HL-60 (cell line): ENCODE measurements around the gene DENND5A.
"Not testable (repeated sequence)": the region's sequence is repeated elsewhere in the genome, so short reads cannot be mapped to it uniquely, and the experiment has no call there.

Experiments used
- DNase-seq, 2 experiments: peaks; one replicate each; pipeline ENCODE4 v3.0.0-alpha.2; 2010 to 2020; ENCODE audit warnings: low read depth in 1 of 2, low spot score in 1 of 2
- H3K27ac ChIP-seq: fragments of 250-450 bp; sonication (Bioruptor Pico); replicated peaks from 2 replicates; pipeline ENCODE4 v1.5.1; 2020; ENCODE audit warnings: mild to moderate bottlenecking, moderate library complexity
- H3K27me3 ChIP-seq: fragments of 250-450 bp; sonication (Bioruptor Pico); 2 replicates; pipeline ENCODE4 v1.5.1; 2021; ENCODE audit warnings: mild to moderate bottlenecking, moderate library complexity; ENCODE audit not compliant: insufficient read depth, poor library complexity, severe bottlenecking
- H3K4me3 ChIP-seq: replicated peaks from 2 replicates; pipeline ENCODE4 v1.5.1; 2011; ENCODE audit warnings: mild to moderate bottlenecking, control low read depth, low read length; ENCODE audit not compliant: insufficient read depth
- GABPA ChIP-seq: IDR thresholded peaks from 2 replicates; pipeline ENCODE4 v1.6.1; 2012; ENCODE audit warnings: low read depth
- POLR2AphosphoS5 ChIP-seq: IDR thresholded peaks from 2 replicates; pipeline ENCODE4 v1.6.1; 2012; ENCODE audit warnings: low read depth
- SPI1 ChIP-seq: IDR thresholded peaks from 2 replicates; pipeline ENCODE4 v1.6.1; 2012; ENCODE audit warnings: low read depth, mild to moderate bottlenecking, borderline replicate concordance
- TF ChIP-seq, protein P1 (sequence below): IDR thresholded peaks from one replicate; pipeline ENCODE4 v1.5.1; 2011; ENCODE audit warnings: low read length, control low read depth, inconsistent platforms; ENCODE audit not compliant: insufficient read depth
- TF ChIP-seq, protein P2 (sequence below): IDR thresholded peaks from 2 replicates; pipeline ENCODE4 v1.6.1; 2012; ENCODE audit warnings: low read depth; ENCODE audit not compliant: insufficient replicate concordance

The DENND5A gene

GRCh38 chr11:9247863-9248262 lies 17.3 kb downstream of the DENND5A start:
- H3K4me3 ChIP-seq, result no peak overlapping the region
- no peak for DNase-seq
- no peaks in the 10 kb centered on the region for H3K27me3 ChIP-seq
- no peak overlapping the region for H3K27ac ChIP-seq
- TF ChIP-seq POLR2AphosphoS5, result no peak
- TF ChIP-seq, protein P1, sequence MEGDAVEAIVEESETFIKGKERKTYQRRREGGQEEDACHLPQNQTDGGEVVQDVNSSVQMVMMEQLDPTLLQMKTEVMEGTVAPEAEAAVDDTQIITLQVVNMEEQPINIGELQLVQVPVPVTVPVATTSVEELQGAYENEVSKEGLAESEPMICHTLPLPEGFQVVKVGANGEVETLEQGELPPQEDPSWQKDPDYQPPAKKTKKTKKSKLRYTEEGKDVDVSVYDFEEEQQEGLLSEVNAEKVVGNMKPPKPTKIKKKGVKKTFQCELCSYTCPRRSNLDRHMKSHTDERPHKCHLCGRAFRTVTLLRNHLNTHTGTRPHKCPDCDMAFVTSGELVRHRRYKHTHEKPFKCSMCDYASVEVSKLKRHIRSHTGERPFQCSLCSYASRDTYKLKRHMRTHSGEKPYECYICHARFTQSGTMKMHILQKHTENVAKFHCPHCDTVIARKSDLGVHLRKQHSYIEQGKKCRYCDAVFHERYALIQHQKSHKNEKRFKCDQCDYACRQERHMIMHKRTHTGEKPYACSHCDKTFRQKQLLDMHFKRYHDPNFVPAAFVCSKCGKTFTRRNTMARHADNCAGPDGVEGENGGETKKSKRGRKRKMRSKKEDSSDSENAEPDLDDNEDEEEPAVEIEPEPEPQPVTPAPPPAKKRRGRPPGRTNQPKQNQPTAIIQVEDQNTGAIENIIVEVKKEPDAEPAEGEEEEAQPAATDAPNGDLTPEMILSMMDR, result no peak
- TF ChIP-seq GABPA, result no peak
- no peak for TF ChIP-seq SPI1
- TF ChIP-seq, protein P2, sequence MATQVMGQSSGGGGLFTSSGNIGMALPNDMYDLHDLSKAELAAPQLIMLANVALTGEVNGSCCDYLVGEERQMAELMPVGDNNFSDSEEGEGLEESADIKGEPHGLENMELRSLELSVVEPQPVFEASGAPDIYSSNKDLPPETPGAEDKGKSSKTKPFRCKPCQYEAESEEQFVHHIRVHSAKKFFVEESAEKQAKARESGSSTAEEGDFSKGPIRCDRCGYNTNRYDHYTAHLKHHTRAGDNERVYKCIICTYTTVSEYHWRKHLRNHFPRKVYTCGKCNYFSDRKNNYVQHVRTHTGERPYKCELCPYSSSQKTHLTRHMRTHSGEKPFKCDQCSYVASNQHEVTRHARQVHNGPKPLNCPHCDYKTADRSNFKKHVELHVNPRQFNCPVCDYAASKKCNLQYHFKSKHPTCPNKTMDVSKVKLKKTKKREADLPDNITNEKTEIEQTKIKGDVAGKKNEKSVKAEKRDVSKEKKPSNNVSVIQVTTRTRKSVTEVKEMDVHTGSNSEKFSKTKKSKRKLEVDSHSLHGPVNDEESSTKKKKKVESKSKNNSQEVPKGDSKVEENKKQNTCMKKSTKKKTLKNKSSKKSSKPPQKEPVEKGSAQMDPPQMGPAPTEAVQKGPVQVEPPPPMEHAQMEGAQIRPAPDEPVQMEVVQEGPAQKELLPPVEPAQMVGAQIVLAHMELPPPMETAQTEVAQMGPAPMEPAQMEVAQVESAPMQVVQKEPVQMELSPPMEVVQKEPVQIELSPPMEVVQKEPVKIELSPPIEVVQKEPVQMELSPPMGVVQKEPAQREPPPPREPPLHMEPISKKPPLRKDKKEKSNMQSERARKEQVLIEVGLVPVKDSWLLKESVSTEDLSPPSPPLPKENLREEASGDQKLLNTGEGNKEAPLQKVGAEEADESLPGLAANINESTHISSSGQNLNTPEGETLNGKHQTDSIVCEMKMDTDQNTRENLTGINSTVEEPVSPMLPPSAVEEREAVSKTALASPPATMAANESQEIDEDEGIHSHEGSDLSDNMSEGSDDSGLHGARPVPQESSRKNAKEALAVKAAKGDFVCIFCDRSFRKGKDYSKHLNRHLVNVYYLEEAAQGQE, result no peak

- H3K4me3 ChIP-seq, H3K27me3 ChIP-seq: not testable (repeated sequence)
- peak overlapping the region; percentile 41; the same call in 1 of the 2 replicates for H3K27ac ChIP-seq
- DNase-seq, result peak in 1 of 2 experiments; percentile 83
- TF ChIP-seq POLR2AphosphoS5, result peak; percentile 44; the same call in 1 of the 2 replicates
Observed at GRCh38 chr11:9236242-9236641, 28.9 kb downstream of the DENND5A start.

DNA sequence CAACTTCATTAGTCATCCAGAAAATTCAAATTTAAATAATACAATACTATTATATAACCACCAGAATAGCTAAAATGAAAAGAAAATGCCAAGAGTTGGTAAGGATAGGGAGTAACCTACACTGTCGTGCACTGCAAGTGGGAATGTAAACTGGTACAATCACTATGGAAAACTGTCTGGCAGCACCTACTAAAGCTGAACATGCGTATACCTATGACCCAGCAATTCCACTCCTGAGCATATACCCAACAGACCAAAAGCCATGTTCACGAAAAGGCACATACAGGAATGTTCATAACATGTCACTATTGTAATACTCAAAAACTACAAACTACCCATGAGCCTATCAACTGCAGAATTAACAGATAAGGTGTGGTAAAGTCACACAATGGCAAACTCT lies 32.7 kb downstream of the DENND5A start:
- TF ChIP-seq GABPA (no peak), POLR2AphosphoS5 (no peak), SPI1 (no peak)
- TF ChIP-seq, protein P2, result no peak
- TF ChIP-seq, protein P1, result no peak
- Histone ChIP-seq H3K27ac (peak overlapping the region; percentile 57), H3K27me3 (no peaks in the 10 kb centered on the region), H3K4me3 (no peak overlapping the region)
- DNase-seq, result no peak

DNA sequence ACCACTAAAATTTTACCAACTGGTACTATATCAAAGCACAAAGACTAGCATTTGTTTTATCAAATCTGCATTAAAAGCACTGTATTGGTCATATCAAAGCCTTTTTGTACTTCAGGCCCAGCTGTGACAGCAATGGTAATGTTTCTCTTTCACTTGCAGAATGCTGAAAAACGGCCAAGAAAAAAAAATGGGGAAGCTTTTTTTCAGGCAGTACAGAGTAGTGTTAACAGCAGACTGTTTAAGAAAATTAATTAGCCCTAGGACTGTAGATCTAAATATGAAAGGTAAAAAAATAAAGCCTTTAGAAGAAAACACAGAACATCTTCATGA lies 33.3 kb downstream of the DENND5A start:
- peak in 1 of 2 experiments; percentile 52 for DNase-seq
- H3K4me3 ChIP-seq, result no peak overlapping the region
- TF ChIP-seq, protein P2, result no peak
- TF ChIP-seq, protein P1, result no peak
- TF ChIP-seq POLR2AphosphoS5 (no peak), GABPA (no peak), SPI1 (no peak)
- peak overlapping the region; percentile 57 for H3K27ac ChIP-seq
- no peaks in the 10 kb centered on the region for H3K27me3 ChIP-seq
